GM08714 (cell line): ENCODE data around the gene SPOPL.
"Not testable (repeated sequence)": the region's sequence is repeated elsewhere in the genome, so short reads cannot be mapped to it uniquely, and the experiment has no call there.

Experiments
- H3K4me3 ChIP-seq: fragments of 200-500 bp; sonication (Bioruptor generic); 2 replicates; pipeline ENCODE4 v1.5.1; 2014; ENCODE audit warnings: mild to moderate bottlenecking, low read length, inconsistent platforms
- ZNF274 ChIP-seq: IDR thresholded peaks from 2 replicates; pipeline ENCODE4 v1.6.1; 2012; ENCODE audit warnings: mild to moderate bottlenecking, low read depth, low read length

SPOPL gene

DNA sequence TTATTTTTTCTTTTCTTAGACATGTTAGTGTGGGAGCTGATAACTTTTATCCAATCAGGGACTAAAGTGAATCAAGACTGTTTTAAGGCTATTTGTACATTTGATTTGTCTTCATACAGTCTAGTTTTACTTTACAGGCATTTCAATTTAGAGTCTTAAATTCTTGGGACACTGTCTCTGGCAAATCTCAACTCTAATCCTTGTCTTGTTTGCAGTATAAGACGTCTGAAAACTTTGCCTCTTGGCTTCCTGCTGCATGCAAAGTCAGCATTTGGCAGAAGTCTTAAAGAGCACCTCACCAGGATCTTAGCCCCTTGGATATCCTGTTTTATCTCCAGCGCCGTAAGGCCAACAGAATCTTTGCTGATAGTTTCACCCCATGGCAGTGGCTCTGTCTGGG, 30.3 kb downstream of the SPOPL start:
- TF ChIP-seq ZNF274, result no peak
- no peak overlapping the region for H3K4me3 ChIP-seq

DNA sequence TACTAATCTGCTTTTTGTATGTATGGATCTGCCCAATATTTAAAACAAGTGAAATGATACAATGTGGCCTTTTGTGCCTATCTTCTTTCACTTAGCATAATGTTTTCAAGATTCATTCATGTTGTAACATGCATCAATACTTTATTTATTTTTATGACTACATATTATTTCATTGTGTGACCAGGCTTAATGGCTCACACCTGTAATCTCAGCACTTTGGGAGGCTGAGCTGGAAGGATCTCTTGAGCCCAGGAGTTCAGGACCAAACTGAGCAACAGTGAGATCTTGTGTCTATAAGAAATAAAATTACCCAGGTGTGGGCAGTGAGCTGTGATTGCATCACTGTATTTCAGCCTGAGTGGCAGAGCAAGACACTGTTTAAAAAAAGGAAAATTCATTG, 33.2 kb downstream of the SPOPL start:
- no peak for TF ChIP-seq ZNF274
- no peak overlapping the region for H3K4me3 ChIP-seq

DNA sequence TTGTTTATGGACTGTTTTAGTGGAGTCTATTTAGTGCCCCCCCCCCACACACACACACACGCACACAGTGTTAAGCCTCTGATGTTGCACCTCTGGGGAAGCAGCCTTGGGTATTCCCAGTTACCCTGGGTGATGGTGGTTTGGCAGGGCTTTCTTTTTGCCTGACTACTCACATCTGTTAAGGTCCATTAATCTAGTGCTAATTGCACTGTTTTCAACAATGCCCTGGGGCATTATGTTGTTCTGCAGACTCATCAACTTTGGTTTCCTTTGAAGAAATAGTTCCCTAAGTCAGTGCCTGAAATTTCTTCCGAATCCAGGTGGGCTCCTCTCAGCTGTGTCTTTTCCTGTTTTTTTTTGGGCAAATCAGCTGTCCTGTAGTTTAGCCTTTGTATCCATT, 34.7 kb downstream of the SPOPL start:
- TF ChIP-seq ZNF274, result no peak
- no peak overlapping the region for H3K4me3 ChIP-seq

DNA sequence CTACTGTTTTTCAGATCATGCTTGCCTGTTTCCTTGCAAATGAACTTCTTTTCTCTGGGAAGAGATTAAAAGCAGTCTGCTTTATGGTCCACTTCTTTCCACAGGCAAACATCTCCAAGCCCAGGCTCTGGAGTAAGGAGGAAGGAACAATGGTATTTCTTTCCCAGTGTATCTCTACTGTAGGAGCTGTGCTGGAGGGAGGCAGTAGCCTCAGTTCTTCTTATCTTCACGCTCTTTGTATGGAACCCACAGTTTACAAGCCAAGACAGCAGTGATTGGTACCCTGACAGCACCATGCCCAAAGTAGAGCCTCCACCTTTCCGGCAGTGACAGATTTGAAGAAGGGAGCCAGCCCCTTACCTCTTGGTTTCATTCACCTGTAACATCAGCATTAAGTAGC, 35.2 kb downstream of the SPOPL start:
- no peak for TF ChIP-seq ZNF274
- no peak overlapping the region for H3K4me3 ChIP-seq

DNA sequence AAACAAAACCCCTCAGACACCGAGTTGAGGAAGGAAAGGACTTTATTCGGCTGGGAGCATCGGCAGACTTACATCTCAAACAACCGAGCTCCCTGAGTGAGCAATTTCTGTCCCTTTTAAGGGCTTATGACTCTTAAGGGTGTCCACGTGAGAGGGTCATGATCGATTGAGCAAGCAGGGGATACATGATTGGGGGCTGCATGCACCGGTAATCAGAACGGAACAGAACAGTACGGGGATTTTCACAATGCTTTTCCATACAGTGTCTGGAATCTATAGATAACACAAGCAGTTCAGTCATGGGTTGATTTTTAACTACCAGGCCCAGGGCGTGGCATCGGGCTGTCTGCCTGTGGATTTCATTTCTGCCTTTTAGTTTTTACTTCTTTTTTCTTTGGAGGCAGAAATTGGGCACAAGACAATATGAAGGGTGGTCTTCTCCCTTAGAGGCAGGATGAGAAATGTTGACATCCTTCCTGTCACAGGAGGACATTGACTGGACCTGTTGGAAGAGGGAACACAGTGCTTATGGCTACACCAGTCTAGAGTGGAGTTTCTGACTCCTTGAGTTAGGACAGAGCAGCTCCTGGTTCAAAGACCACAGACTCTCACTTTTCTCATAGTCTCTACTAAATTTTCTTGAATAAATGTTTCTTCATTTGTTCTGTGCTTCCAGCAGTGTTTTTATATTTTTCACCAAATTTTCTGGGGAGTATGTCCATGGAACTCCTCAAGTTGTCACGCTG, 35.8 kb downstream of the SPOPL start:
- H3K4me3 ChIP-seq, result no peak overlapping the region
- no peak for TF ChIP-seq ZNF274

DNA sequence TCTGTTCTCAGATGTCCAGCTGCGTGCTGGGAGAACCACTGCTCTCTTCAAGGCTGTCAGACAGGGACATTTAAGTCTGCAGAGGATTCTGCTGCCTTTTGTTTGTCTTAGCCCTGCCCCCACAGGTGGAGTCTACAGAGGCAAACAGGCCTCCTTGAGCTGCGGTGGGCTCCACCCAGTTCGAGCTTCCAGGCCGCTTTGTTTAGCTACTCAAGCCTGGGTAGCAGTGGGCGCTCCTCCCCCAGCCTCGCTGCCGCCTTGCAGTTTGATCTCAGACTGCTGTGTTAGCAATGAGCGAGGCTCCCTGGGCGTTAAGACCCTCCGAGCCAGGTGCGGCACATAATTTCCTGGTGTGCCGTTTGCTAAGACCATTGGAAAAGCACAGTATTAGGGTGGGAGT, 42.6 kb downstream of the SPOPL start:
- not testable (repeated sequence) for H3K4me3 ChIP-seq

DNA sequence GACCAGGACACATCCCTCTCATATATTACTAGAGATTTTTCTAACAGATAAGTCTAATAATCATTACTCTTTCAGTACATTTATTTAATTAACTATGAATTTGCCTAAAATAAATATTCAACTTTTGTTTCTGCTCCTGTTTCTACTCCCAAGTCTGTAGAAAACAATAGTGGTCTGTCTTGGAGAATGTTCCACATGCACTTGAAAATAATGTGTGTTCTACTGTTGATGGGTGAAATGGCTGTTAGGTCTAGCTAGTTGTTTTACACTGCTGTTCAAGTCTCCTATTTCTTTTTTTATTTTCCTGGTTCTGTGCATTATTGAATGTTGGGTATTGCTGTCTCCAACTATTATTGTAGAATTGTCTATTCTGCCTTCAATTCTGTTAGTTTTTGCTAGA, 47.2 kb downstream of the SPOPL start:
- TF ChIP-seq ZNF274, result no peak
- H3K4me3 ChIP-seq, result no peak overlapping the region

DNA sequence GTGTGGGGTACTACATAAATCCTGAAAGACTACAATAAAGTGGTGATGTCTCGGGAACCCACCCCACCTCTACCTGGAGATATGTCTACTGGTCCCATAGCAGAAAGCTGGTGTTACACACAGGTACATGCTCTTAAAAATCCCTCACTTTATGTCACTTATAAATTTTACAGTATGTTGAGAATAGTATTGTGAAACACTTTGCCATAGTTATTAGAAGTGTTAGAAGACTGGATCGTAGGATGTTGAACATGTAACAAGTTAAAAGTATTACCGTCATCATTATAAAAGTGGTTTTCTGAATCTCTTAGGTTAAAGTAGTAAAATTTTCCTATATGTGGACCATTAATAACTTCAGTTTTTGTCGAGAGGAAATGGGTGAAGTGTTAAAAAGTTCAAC, 48.6 kb downstream of the SPOPL start:
- no peak for TF ChIP-seq ZNF274
- no peak overlapping the region for H3K4me3 ChIP-seq

DNA sequence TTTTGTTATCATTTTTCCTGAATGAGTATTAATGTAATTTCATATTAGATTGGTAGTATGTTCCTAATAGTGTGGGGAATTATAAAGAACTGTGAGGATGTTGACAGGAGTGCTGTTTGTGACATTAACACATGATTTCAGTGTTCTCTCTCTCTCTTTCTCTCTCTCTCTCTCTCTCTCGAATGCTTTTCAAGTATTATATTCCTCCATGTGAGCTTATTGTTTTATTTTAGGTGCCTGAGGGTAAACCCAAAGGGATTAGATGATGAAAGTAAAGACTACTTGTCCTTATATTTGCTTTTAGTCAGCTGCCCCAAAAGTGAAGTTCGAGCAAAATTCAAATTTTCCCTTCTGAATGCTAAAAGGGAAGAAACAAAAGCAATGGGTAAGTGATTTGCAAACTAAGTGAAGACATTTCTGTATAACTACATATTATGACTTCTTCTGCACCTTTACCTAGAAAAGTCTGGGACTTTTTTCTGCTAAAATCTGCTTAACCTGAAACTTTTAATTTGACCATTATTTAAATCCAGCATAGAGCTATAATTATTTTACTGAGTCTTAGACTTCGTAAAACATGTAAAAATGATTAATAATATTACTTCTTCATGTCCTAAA, 49.2 kb downstream of the SPOPL start:
- TF ChIP-seq ZNF274, result no peak
- no peak overlapping the region for H3K4me3 ChIP-seq

DNA sequence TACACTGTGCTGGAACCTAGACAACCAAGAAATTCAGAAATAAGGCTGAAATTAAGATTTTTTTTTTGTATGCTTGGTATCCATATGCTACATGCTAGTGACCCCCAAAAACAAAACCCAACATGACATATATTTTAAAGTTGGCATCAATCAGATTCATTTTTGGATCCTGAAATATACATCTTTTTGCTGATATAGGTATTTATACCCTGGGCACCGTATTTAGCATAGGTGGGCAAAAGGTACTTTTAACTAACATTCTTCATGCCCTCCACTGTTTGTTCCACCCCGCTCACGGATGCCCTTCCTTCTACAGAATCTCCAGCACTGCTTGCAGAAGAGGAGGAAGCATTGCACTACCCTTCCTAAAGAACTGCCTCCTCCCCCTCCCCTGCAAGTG, 52.6 kb downstream of the SPOPL start:
- H3K4me3 ChIP-seq, result no peak overlapping the region
- no peak for TF ChIP-seq ZNF274

DNA sequence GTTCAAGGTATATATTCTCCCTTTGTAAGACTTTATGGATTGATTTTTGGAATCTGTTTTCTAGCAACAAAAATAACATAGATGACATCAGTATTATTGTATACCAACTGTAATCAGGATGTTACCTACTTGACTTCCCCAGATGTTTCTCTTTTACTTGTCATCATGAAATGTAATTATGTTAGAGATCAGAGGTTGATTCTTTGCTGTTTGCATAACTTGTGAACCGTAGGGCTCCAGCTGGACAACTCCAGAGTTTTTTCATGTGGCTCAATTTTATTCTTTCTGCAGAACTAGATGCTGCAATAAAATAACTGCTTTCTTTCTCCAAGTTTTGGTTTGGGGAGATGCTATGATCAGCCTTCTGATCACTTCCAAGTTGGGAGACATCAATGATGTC, 58.1 kb downstream of the SPOPL start:
- TF ChIP-seq ZNF274, result no peak
- no peak overlapping the region for H3K4me3 ChIP-seq

DNA sequence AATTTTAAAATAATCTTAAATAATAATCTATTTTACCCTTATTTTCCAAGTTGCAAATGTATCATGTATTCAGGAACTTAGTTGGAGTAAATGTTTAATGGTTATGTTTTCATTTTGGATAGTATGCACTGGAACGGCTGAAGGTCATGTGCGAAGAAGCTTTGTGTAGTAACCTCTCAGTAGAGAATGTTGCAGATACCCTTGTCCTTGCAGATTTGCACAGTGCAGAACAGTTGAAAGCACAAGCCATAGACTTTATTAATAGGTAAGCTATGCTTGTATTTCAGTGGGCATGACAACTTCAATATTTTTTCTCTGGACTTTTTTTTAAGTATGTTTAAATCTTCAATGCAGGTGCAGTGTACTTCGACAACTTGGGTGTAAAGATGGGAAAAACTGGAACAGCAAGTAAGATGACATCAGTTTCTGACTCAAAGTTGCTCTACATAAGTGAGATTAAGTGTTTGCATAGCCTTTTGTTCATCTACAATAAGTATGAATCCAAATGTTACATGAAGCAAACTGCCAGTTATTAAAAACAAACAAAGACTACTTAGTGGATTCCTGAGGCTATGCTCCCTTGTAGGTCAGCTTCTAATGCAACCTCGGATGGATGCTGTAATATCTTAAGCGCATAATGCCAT, 63.1 kb downstream of the SPOPL start:
- TF ChIP-seq ZNF274, result no peak
- no peak overlapping the region for H3K4me3 ChIP-seq

DNA sequence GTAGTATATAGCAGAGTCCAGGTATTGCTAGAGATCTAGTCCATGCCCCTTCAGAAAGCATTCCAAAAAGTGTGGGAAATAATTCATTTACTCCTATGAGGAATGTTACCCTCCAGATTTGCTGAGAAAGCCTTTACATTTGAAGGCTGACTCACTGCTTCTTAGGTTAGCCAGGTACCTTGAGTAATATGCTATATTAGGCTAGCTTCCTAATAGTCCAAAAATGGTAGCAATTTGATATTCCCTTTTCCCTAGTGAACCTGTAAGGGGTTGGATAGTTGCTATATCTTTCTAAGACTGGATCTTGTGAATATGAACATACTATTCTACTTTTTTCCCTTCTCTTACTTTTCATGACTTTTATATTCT, 63.6 kb downstream of the SPOPL start:
- TF ChIP-seq ZNF274, result no peak

DNA sequence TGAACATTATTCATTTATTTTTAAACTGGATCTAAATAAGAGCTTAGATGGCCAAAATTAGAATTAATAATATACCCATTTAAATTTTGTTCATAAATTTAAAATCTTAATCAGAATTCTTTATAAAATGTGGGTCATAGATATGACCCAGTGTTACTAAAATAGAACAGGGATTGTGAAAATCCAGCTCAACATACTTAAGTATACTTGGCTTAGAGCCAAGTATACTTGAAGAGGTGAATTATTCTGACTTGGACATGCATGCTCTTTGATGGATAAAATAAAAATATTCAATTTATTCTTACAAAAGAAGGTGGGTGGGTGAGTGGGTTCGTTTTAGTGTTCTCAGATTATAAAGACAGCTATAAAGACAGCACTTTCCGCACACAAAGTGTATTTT, 70.7 kb downstream of the SPOPL start:
- no peak for TF ChIP-seq ZNF274
- no peak overlapping the region for H3K4me3 ChIP-seq

More for the DNA sequence above, 63.6 kb downstream of the SPOPL start:
- H3K4me3 ChIP-seq, result no peak overlapping the region

DNA sequence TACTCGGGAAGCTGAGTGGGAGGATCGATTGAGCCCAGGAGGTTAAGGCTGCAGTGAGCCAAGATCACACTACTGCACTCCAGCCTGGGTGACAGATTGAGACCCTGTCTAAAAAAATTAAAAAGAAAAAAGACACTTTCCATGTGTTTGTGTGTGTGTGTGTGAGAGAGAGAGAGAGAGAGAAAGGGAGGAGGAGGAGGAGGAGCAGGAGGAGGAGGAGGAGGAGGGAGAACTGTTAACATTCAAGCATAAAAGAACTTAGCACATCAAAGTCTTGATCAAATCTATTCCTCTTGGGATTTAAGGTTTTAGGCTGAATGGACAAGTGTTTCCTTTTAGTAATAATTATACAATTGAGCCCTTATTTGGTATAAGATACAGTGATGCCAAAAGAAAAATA, 75.5 kb downstream of the SPOPL start:
- H3K4me3 ChIP-seq, result no peak overlapping the region
- no peak for TF ChIP-seq ZNF274
